Panc1 (cell line): ENCODE measurements around the gene CCDC86. TPM values are rescaled to one million over a fixed set of nuclear protein-coding genes. Genes with fewer than 3 reads are reported as not detected.

Experiments
- ATAC-seq: fragments of 200-7000 bp; cut with Tn5 transposase; 2 replicates; pipeline ENCODE4 v1.9.1; 2020; ENCODE audit warnings: mild to moderate bottlenecking, moderate library complexity
- BruUV-seq: library from RNA; stranded (reverse); fragments of 400-500 nt; replicated peaks from 2 replicates; lab custom pipeline; 2021; lab: Mats Ljungman, UMichigan
- CTCF ChIA-PET: fragments of 300-600 bp; sonication (Branson Sonifier 250); formaldehyde crosslinking; loops from one replicate; lab custom pipeline; 2022; ENCODE audit warnings: antibody characterized with exemption; lab: Charles Lee
- POLR2A ChIA-PET: fragments of 300-600 bp; sonication (Branson Sonifier 250); formaldehyde crosslinking; loops from one replicate; lab custom pipeline; 2022; ENCODE audit warnings: antibody characterized with exemption; lab: Charles Lee
- DNase-seq: peaks from one replicate; pipeline ENCODE4 v3.0.0-alpha.2; 2010; ENCODE audit warnings: low read depth, low spot score
- H3K27ac ChIP-seq: 2 replicates; pipeline ENCODE4 v1.5.1; 2011; ENCODE audit warnings: mild to moderate bottlenecking, low read length, inconsistent platforms
- H3K27me3 ChIP-seq: fragments of 200-500 bp; sonication (Bioruptor generic); 2 replicates; pipeline ENCODE4 v1.6.0; 2014; ENCODE audit warnings: low read length, inconsistent platforms; ENCODE audit not compliant: control insufficient read depth, insufficient read depth
- H3K36me3 ChIP-seq: fragments of 200-500 bp; sonication (Bioruptor generic); 2 replicates; pipeline ENCODE4 v1.5.1; 2014; ENCODE audit warnings: inconsistent platforms, mild to moderate bottlenecking, low read length, moderate library complexity; ENCODE audit not compliant: control insufficient read depth, insufficient read depth
- H3K4me1 ChIP-seq: 2 replicates; pipeline ENCODE4 v1.5.1; 2011; ENCODE audit warnings: inconsistent platforms, mild to moderate bottlenecking, low read length, moderate library complexity; ENCODE audit not compliant: control insufficient read depth, insufficient read depth
- H3K4me3 ChIP-seq, 2 experiments: 2 replicates each; pipeline ENCODE4 v1.5.1; 2011 to 2012; ENCODE audit warnings: low read depth in 2 of 2, low read length in 2 of 2, mild to moderate bottlenecking in 2 of 2, inconsistent platforms in 1 of 2, moderate library complexity in 1 of 2
- H3K9me3 ChIP-seq: fragments of 200-500 bp; sonication (Bioruptor generic); 2 replicates; pipeline ENCODE4 v1.5.1; 2014; ENCODE audit warnings: low read depth, mild to moderate bottlenecking, inconsistent platforms, low read length, moderate library complexity; ENCODE audit not compliant: control insufficient read depth, insufficient read depth
- POLR2AphosphoS5 ChIP-seq: IDR thresholded peaks from 2 replicates; pipeline ENCODE4 v1.6.1; 2012; ENCODE audit warnings: mild to moderate bottlenecking, low read depth, low read length, moderate library complexity
- SIN3A ChIP-seq: IDR thresholded peaks from 2 replicates; pipeline ENCODE4 v1.6.1; 2012; ENCODE audit warnings: low read depth, mild to moderate bottlenecking, low read length, moderate library complexity, borderline replicate concordance; ENCODE audit not compliant: insufficient read depth
- TCF7L2 ChIP-seq: IDR thresholded peaks from 2 replicates; pipeline ENCODE4 v1.6.1; 2011; ENCODE audit warnings: mild to moderate bottlenecking, low read depth, low read length, inconsistent platforms
- in situ Hi-C: cut with HindIII; loops from 2 replicates; pipeline ENCODE4 v1.10.0; 2016; ENCODE audit warnings: low sequenced_read_pairs, low pct_unique_long_range_greater_than_20kb
- intact Hi-C: fragments of 100-400 bp; cut with micrococcal nuclease; formaldehyde crosslinking; loops from one replicate; pipeline ENCODE4 v1.10.0; 2022; ENCODE audit not compliant: unreplicated experiment
- total RNA-seq: library from RNA; stranded (reverse); gene quantifications from one replicate; pipeline ENCODE4 v1.2.1, GENCODE V29; 2021; ENCODE audit not compliant: unreplicated experiment
- TF ChIP-seq, protein P1 (sequence below), 2 experiments: IDR thresholded peaks; 2 replicates each; pipeline ENCODE4 v1.6.1; 2011 to 2012; ENCODE audit warnings: low read depth in 2 of 2, control low read depth in 1 of 2, low read length in 1 of 2, mild to moderate bottlenecking in 1 of 2, moderate library complexity in 1 of 2; ENCODE audit not compliant: insufficient read depth in 1 of 2
- TF ChIP-seq, protein P2 (sequence below): fragments of 450-650 bp; IDR thresholded peaks from 2 replicates; pipeline ENCODE4 v1.5.1; 2017; ENCODE audit warnings: mild to moderate bottlenecking

CCDC86 gene
- total RNA-seq, 1 experiment from 2014 or later = 70.2 TPM

DNA sequence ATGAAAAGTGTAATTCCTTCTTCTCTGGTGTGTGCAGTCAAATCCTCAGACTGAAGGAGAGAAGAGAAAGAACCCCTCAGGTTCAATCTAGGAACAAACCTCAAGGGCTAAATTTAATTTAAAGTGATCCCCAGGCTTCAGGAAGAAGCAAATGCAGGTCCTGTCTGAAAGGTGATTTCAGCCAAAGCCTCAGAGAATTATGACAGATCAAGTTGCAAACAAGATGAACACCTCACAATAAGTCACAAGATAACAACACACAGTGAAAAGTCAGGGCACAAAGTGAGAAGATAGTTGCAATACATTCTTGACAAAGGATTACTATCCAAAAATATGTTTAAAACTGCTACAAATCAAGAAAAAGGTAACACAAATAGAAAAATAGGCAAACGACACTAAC is 37.2 kb downstream of the CCDC86 start:
- POLR2A ChIA-PET = no interaction called here
- H3K4me1 ChIP-seq = no peaks in the 10 kb centered on the region
- H3K36me3 ChIP-seq = no peaks in the 10 kb centered on the region
- H3K9me3 ChIP-seq = no peaks in the 10 kb centered on the region
- intact Hi-C loops = no loop called here
- H3K27me3 ChIP-seq = no peaks in the 10 kb centered on the region
- no peak overlapping the region for H3K4me3 ChIP-seq
- BruUV-seq = no TSS peak
- ATAC-seq = no peak
- CTCF ChIA-PET = no interaction called here
- no peak for DNase-seq
- TF ChIP-seq, protein P1, sequence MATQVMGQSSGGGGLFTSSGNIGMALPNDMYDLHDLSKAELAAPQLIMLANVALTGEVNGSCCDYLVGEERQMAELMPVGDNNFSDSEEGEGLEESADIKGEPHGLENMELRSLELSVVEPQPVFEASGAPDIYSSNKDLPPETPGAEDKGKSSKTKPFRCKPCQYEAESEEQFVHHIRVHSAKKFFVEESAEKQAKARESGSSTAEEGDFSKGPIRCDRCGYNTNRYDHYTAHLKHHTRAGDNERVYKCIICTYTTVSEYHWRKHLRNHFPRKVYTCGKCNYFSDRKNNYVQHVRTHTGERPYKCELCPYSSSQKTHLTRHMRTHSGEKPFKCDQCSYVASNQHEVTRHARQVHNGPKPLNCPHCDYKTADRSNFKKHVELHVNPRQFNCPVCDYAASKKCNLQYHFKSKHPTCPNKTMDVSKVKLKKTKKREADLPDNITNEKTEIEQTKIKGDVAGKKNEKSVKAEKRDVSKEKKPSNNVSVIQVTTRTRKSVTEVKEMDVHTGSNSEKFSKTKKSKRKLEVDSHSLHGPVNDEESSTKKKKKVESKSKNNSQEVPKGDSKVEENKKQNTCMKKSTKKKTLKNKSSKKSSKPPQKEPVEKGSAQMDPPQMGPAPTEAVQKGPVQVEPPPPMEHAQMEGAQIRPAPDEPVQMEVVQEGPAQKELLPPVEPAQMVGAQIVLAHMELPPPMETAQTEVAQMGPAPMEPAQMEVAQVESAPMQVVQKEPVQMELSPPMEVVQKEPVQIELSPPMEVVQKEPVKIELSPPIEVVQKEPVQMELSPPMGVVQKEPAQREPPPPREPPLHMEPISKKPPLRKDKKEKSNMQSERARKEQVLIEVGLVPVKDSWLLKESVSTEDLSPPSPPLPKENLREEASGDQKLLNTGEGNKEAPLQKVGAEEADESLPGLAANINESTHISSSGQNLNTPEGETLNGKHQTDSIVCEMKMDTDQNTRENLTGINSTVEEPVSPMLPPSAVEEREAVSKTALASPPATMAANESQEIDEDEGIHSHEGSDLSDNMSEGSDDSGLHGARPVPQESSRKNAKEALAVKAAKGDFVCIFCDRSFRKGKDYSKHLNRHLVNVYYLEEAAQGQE (IDR thresholded peaks at IDR 0.05; ENCODE audit: insufficient read depth in 1 of 2, low read depth in 2 of 2, low read length in 1 of 2) = no peak
- no peak for TF ChIP-seq POLR2AphosphoS5
- no peak for TF ChIP-seq SIN3A
- TF ChIP-seq, protein P2, sequence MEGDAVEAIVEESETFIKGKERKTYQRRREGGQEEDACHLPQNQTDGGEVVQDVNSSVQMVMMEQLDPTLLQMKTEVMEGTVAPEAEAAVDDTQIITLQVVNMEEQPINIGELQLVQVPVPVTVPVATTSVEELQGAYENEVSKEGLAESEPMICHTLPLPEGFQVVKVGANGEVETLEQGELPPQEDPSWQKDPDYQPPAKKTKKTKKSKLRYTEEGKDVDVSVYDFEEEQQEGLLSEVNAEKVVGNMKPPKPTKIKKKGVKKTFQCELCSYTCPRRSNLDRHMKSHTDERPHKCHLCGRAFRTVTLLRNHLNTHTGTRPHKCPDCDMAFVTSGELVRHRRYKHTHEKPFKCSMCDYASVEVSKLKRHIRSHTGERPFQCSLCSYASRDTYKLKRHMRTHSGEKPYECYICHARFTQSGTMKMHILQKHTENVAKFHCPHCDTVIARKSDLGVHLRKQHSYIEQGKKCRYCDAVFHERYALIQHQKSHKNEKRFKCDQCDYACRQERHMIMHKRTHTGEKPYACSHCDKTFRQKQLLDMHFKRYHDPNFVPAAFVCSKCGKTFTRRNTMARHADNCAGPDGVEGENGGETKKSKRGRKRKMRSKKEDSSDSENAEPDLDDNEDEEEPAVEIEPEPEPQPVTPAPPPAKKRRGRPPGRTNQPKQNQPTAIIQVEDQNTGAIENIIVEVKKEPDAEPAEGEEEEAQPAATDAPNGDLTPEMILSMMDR = no peak
- TF ChIP-seq TCF7L2 = no peak
- in situ Hi-C loops = no loop called here
- H3K27ac ChIP-seq = no peak overlapping the region

DNA sequence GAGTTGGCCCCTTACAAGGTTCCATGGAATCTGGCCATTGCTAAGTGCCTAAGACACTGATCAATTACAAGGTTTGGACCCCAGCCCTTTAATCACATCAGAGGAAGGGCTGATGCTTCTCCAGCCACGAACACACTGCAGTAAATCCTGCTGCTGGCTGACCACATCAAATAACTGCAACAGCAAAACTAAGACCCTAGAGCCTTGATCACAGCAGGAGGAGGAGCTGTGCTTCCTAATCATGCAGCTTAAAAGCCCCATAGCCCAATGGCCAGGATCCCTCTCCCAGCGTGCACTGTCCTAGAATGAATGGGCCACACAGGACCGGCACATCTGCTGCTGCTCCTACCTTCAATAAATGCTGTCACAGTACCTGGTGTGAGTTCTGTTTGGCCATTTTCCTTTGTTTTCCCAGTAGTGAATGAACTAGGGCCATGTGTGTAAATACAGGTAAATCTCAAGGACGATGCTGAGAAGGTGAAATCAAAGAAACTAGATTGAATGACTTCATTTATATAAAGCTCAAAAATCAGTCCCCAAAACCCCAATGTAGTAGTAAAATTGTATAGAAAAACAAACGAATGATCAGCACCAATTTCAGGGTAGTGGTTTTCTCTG is 38.2 kb downstream of the CCDC86 start:
- H3K9me3 ChIP-seq = no peaks in the 10 kb centered on the region
- in situ Hi-C loops = no loop called here
- ChIA-PET CTCF (no interaction called here), POLR2A (interaction anchor here (0.6 kb wide), 1 partner anchor 1776 kb away, joined by 5 read pairs; no protein-coding TSS in a partner anchor)
- no peak for DNase-seq
- H3K27me3 ChIP-seq = no peaks in the 10 kb centered on the region
- no TSS peak for BruUV-seq
- no peak overlapping the region for H3K27ac ChIP-seq
- TF ChIP-seq, protein P2 = no peak
- TF ChIP-seq, protein P1 (IDR thresholded peaks at IDR 0.05; ENCODE audit: insufficient read depth in 1 of 2, low read depth in 2 of 2, low read length in 1 of 2) = no peak
- TF ChIP-seq TCF7L2 (no peak), POLR2AphosphoS5 (no peak), SIN3A (no peak)
- no peaks in the 10 kb centered on the region for H3K4me1 ChIP-seq
- intact Hi-C loops = no loop called here
- H3K4me3 ChIP-seq = no peak overlapping the region
- no peaks in the 10 kb centered on the region for H3K36me3 ChIP-seq
- no peak for ATAC-seq
